ENCODE measurements around the gene FAM161A.

The FAM161A gene

GRCh38 chr2:61853847-61854563, at the start of gene FAM161A:
Gene FAM161A (minus strand): TSS chr2:61854060. CDS start chr2:61854041, 19 bp downstream.
- Histone ChIP-seq H3K79me2 (ENCODE audit: low read length) (no peaks in the 10 kb centered on the region), H3K36me3 (replicated peaks; ENCODE audit: low read depth, low read length) (no peaks in the 10 kb centered on the region), H3K27me3 (ENCODE audit: low read depth, low read length) (no peaks in the 10 kb centered on the region), H3K9me3 (ENCODE audit: insufficient read depth, low read length) (no peaks in the 10 kb centered on the region), H3K9ac (ENCODE audit: low read length) (peak within 1 kb of the TSS; percentile 85), H3K4me3 (ENCODE audit: low read length) (peak within 1 kb of the TSS; percentile 87), H3K4me1 (ENCODE audit: low read length) (peaks cover 19% of the 10 kb centered on the region), H3K4me2 (ENCODE audit: low read length) (peak within 1 kb of the TSS; percentile 92), H4K20me1 (ENCODE audit: insufficient read depth, low read length) (no peaks in the 10 kb centered on the region), H3K27ac (ENCODE audit: low read length) (peak within 1 kb of the TSS; percentile 76), H2AFZ (ENCODE audit: low read depth, low read length) (peak within 1 kb of the TSS; percentile 88)
- TF ChIP-seq EZH2phosphoT487 (IDR thresholded peaks at IDR 0.05; ENCODE audit: low read depth) (no peak), CTCF (IDR thresholded peaks at IDR 0.05; ENCODE audit: low read depth, low read length) (no peak)

- no peaks in the 10 kb centered on the region for H4K20me1 ChIP-seq (ENCODE audit: insufficient read depth, low read length)
- no peaks in the 10 kb centered on the region for H3K36me3 ChIP-seq (replicated peaks; ENCODE audit: low read depth, low read length)
- no peak overlapping the region for H3K4me3 ChIP-seq (ENCODE audit: low read length)
- H2AFZ ChIP-seq (ENCODE audit: low read depth, low read length): no peak overlapping the region
- TF ChIP-seq CTCF (IDR thresholded peaks at IDR 0.05; ENCODE audit: low read depth, low read length): no peak
- H3K4me2 ChIP-seq (ENCODE audit: low read length): no peak overlapping the region
- no peaks in the 10 kb centered on the region for H3K4me1 ChIP-seq (ENCODE audit: low read length)
- no peaks in the 10 kb centered on the region for H3K79me2 ChIP-seq (ENCODE audit: low read length)
- no peaks in the 10 kb centered on the region for H3K27me3 ChIP-seq (ENCODE audit: low read depth, low read length)
- H3K27ac ChIP-seq (ENCODE audit: low read length): no peak overlapping the region
- H3K9me3 ChIP-seq (ENCODE audit: insufficient read depth, low read length): no peaks in the 10 kb centered on the region
- H3K9ac ChIP-seq (ENCODE audit: low read length): no peak overlapping the region
Measured at GRCh38 chr2:61900281-61900680, 46.4 kb upstream of the FAM161A start.

- no peak overlapping the region for H3K4me2 ChIP-seq (ENCODE audit: low read length)
- no peak overlapping the region for H2AFZ ChIP-seq (ENCODE audit: low read depth, low read length)
- no peaks in the 10 kb centered on the region for H3K9me3 ChIP-seq (ENCODE audit: insufficient read depth, low read length)
- no peaks in the 10 kb centered on the region for H3K36me3 ChIP-seq (replicated peaks; ENCODE audit: low read depth, low read length)
- H3K79me2 ChIP-seq (ENCODE audit: low read length): no peaks in the 10 kb centered on the region
- H3K27me3 ChIP-seq (ENCODE audit: low read depth, low read length): no peaks in the 10 kb centered on the region
- TF ChIP-seq CTCF (IDR thresholded peaks at IDR 0.05; ENCODE audit: low read depth, low read length): peak; percentile 64
- TF ChIP-seq EZH2phosphoT487 (IDR thresholded peaks at IDR 0.05; ENCODE audit: low read depth): no peak
- H3K9ac ChIP-seq (ENCODE audit: low read length): no peak overlapping the region
- no peak overlapping the region for H3K4me3 ChIP-seq (ENCODE audit: low read length)
- H3K27ac ChIP-seq (ENCODE audit: low read length): no peak overlapping the region
- no peaks in the 10 kb centered on the region for H3K4me1 ChIP-seq (ENCODE audit: low read length)
- no peaks in the 10 kb centered on the region for H4K20me1 ChIP-seq (ENCODE audit: insufficient read depth, low read length)
Measured at GRCh38 chr2:61898810-61899209, 45.0 kb upstream of the FAM161A start.

- Histone ChIP-seq H3K9me3 (ENCODE audit: insufficient read depth, low read length) (no peaks in the 10 kb centered on the region), H3K79me2 (ENCODE audit: low read length) (peaks cover 53% of the 10 kb centered on the region), H3K4me2 (ENCODE audit: low read length) (peak within 1 kb of the TSS; percentile 91), H2AFZ (ENCODE audit: low read depth, low read length) (peak within 1 kb of the TSS; percentile 64), H4K20me1 (ENCODE audit: insufficient read depth, low read length) (peaks cover 35% of the 10 kb centered on the region), H3K36me3 (replicated peaks; ENCODE audit: low read depth, low read length) (peaks cover 35% of the 10 kb centered on the region), H3K9ac (ENCODE audit: low read length) (peak within 1 kb of the TSS; percentile 94), H3K4me3 (ENCODE audit: low read length) (peak within 1 kb of the TSS; percentile 91), H3K4me1 (ENCODE audit: low read length) (peaks cover 11% of the 10 kb centered on the region), H3K27me3 (ENCODE audit: low read depth, low read length) (no peaks in the 10 kb centered on the region), H3K27ac (ENCODE audit: low read length) (peak within 1 kb of the TSS; percentile 61)
- no peak for TF ChIP-seq CTCF (IDR thresholded peaks at IDR 0.05; ENCODE audit: low read depth, low read length)
- TF ChIP-seq EZH2phosphoT487 (IDR thresholded peaks at IDR 0.05; ENCODE audit: low read depth): no peak
Measured at GRCh38 chr2:61888267-61889055, 34.6 kb upstream of the FAM161A start, which contains the start of gene CCT4. Gene CCT4 (minus strand): TSS chr2:61888656. CDS start chr2:61888507, 149 bp downstream.
